ENCODE data around the gene ATP6V0D1. TPM values are rescaled to one million over a fixed set of nuclear protein-coding genes. Genes with fewer than 3 reads are reported as not detected.

Gene ATP6V0D1
- polyA plus RNA-seq, 1 donor from 2014 or later, result 188 TPM

GRCh38 chr16:67426950-67427349 lies 54.0 kb downstream of the ATP6V0D1 start:
- Histone ChIP-seq H3K9me2 (ENCODE audit: insufficient read depth, low read length) (no peaks in the 10 kb centered on the region), H3K36me3 (ENCODE audit: insufficient read depth, low read length) (no peaks in the 10 kb centered on the region), H3K27me3 (ENCODE audit: insufficient read depth, low read depth, low read length) (peaks cover 35% of the 10 kb centered on the region), H3F3A (ENCODE audit: insufficient read depth, low read length, poor library complexity, severe bottlenecking) (no peaks in the 10 kb centered on the region), H3K79me2 (replicated peaks; ENCODE audit: insufficient read depth, low read length) (no peaks in the 10 kb centered on the region), H4K20me1 (ENCODE audit: insufficient read depth) (no peaks in the 10 kb centered on the region), H2AFZ (ENCODE audit: low read depth, low read length) (no peak overlapping the region), H3K27ac (ENCODE audit: low read length) (no peak overlapping the region), H3K4me3 (ENCODE audit: low read length) (no peak overlapping the region), H3K4me2 (ENCODE audit: low read length) (no peak overlapping the region), H3K9me3 (ENCODE audit: low read length) (no peaks in the 10 kb centered on the region), H3K9ac (ENCODE audit: low read length) (no peak overlapping the region)
- TF ChIP-seq CTCF (IDR thresholded peaks at IDR 0.05; ENCODE audit: poor library complexity, severe bottlenecking), result no peak
- TF ChIP-seq POLR2AphosphoS5 (IDR thresholded peaks at IDR 0.05), result no peak
- no peak for TF ChIP-seq EP300 (conservative IDR thresholded peaks at IDR 0.05; ENCODE audit: poor library complexity, severe bottlenecking)
- TF ChIP-seq TAF1 (IDR thresholded peaks at IDR 0.05; ENCODE audit: low read depth), result no peak

GRCh38 chr16:67426022-67426421 lies 54.9 kb downstream of the ATP6V0D1 start:
- Histone ChIP-seq H3K27ac (ENCODE audit: low read length) (no peak overlapping the region), H3K4me2 (ENCODE audit: low read length) (no peak overlapping the region), H3K9ac (ENCODE audit: low read length) (no peak overlapping the region), H3K36me3 (ENCODE audit: insufficient read depth, low read length) (no peaks in the 10 kb centered on the region), H3K9me2 (ENCODE audit: insufficient read depth, low read length) (no peaks in the 10 kb centered on the region), H3K79me2 (replicated peaks; ENCODE audit: insufficient read depth, low read length) (no peaks in the 10 kb centered on the region), H3K9me3 (ENCODE audit: low read length) (no peaks in the 10 kb centered on the region), H3F3A (ENCODE audit: insufficient read depth, low read length, poor library complexity, severe bottlenecking) (no peaks in the 10 kb centered on the region), H2AFZ (ENCODE audit: low read depth, low read length) (no peak overlapping the region), H3K4me3 (ENCODE audit: low read length) (no peak overlapping the region), H4K20me1 (ENCODE audit: insufficient read depth) (no peaks in the 10 kb centered on the region), H3K27me3 (ENCODE audit: insufficient read depth, low read depth, low read length) (peaks cover 29% of the 10 kb centered on the region)
- TF ChIP-seq CTCF (IDR thresholded peaks at IDR 0.05; ENCODE audit: poor library complexity, severe bottlenecking) (no peak), TAF1 (IDR thresholded peaks at IDR 0.05; ENCODE audit: low read depth) (no peak), EZH2 (IDR thresholded peaks at IDR 0.05; ENCODE audit: borderline replicate concordance, insufficient read depth, low read length, poor library complexity, severe bottlenecking) (no peak), EP300 (conservative IDR thresholded peaks at IDR 0.05; ENCODE audit: poor library complexity, severe bottlenecking) (no peak), REST (IDR thresholded peaks at IDR 0.05; ENCODE audit: borderline replicate concordance) (no peak), RAD21 (conservative IDR thresholded peaks at IDR 0.05) (no peak), POLR2AphosphoS5 (IDR thresholded peaks at IDR 0.05) (no peak)
